K562 (cell line): ENCODE data around the gene TCEA3. TPM values are rescaled to one million over a fixed set of nuclear protein-coding genes. Genes with fewer than 3 reads are reported as not detected.

Source experiments
- ARID2 ChIP-seq: fragments of 450-650 bp; IDR thresholded peaks from 2 replicates; pipeline ENCODE4 v1.6.1; 2017; ENCODE audit warnings: antibody characterized with exemption, mild to moderate bottlenecking
- BCOR ChIP-seq: fragments of 450-650 bp; IDR thresholded peaks from 2 replicates; pipeline ENCODE4 v1.6.1; 2016
- CHD4 ChIP-seq: fragments of 200-600 bp; sonication (generic); IDR thresholded peaks from 3 replicates; pipeline ENCODE4 v1.6.1; 2012; ENCODE audit warnings: low read depth, mild to moderate bottlenecking, mixed read lengths, low read length, inconsistent platforms; ENCODE audit not compliant: insufficient read depth, insufficient replicate concordance, poor library complexity, severe bottlenecking
- DPF2 ChIP-seq: fragments of 450-650 bp; IDR thresholded peaks from 2 replicates; pipeline ENCODE4 v1.6.1; 2016
- FOXK2 ChIP-seq, 2 experiments: fragments of 450-650 bp; IDR thresholded peaks in 1 of 2; conservative IDR thresholded peaks in 1 of 2; 2 replicates each; pipeline ENCODE4 v1.6.1; 2016; ENCODE audit warnings: low read depth in 2 of 2, mild to moderate bottlenecking in 1 of 2
- ID3 ChIP-seq, 2 experiments: fragments of 250-450 bp in 1 of 2; fragments of 450-650 bp in 1 of 2; sonication (Bioruptor Pico) in 1 of 2; IDR thresholded peaks; 2 replicates each; pipeline versions ENCODE4 v1.6.1 to v1.8.0; 2016 to 2021; ENCODE audit warnings: mild to moderate bottlenecking in 2 of 2, moderate library complexity in 2 of 2, missing compliant biosample characterization in 1 of 2, missing genetic modification characterization in 1 of 2
- IFI16 ChIP-seq: fragments of 250-450 bp; sonication (Bioruptor Pico); IDR thresholded peaks from 2 replicates; pipeline ENCODE4 v2.1.2; 2022; ENCODE audit warnings: mild to moderate bottlenecking, inconsistent platforms
- ILK ChIP-seq: fragments of 450-650 bp; IDR thresholded peaks from 2 replicates; pipeline ENCODE4 v1.6.1; 2016; ENCODE audit warnings: missing genetic modification characterization, low read depth, mild to moderate bottlenecking, missing compliant biosample characterization, moderate library complexity, borderline replicate concordance
- KLF1 ChIP-seq: fragments of 450-650 bp; IDR thresholded peaks from 2 replicates; pipeline ENCODE4 v1.6.1; 2016; ENCODE audit warnings: missing genetic modification characterization, missing compliant biosample characterization
- MXI1 ChIP-seq: IDR thresholded peaks from 2 replicates; pipeline ENCODE4 v1.6.1; 2011; ENCODE audit warnings: low read depth, mild to moderate bottlenecking, improper control_type of control experiment, low read length
- NFE2L1 ChIP-seq: fragments of 450-650 bp; IDR thresholded peaks from 2 replicates; pipeline ENCODE4 v1.6.1; 2016; ENCODE audit warnings: missing genetic modification characterization, low read depth, mild to moderate bottlenecking, missing compliant biosample characterization, moderate library complexity, borderline replicate concordance
- PHF20 ChIP-seq: fragments of 450-650 bp; IDR thresholded peaks from 2 replicates; pipeline ENCODE4 v1.6.1; 2018; ENCODE audit not compliant: partially characterized antibody
- POLR2AphosphoS5 ChIP-seq: IDR thresholded peaks from 2 replicates; pipeline ENCODE4 v1.6.1; 2011; ENCODE audit warnings: mild to moderate bottlenecking, low read depth, low read length, moderate library complexity; ENCODE audit not compliant: control insufficient read depth, insufficient read depth
- RB1 ChIP-seq: fragments of 450-650 bp; IDR thresholded peaks from 2 replicates; pipeline ENCODE4 v1.6.1; 2017; ENCODE audit warnings: low read depth, mild to moderate bottlenecking
- RBM25 ChIP-seq: fragments of 200-400 bp; formaldehyde crosslinking; IDR thresholded peaks from 2 replicates; pipeline ENCODE4 v1.6.1; 2018; ENCODE audit warnings: low read length, low read depth, moderate library complexity; ENCODE audit not compliant: severe bottlenecking
- SETDB1 ChIP-seq: IDR thresholded peaks from one replicate; pipeline ENCODE4 v1.6.1; 2012; ENCODE audit warnings: low read length, control low read depth, inconsistent platforms
- SP2 ChIP-seq: IDR thresholded peaks from 2 replicates; pipeline ENCODE4 v1.6.1; 2011; ENCODE audit warnings: mild to moderate bottlenecking, low read depth, low read length, moderate library complexity; ENCODE audit not compliant: poor library complexity, severe bottlenecking; ENCODE audit errors: extremely low read depth
- SPI1 ChIP-seq: IDR thresholded peaks from 2 replicates; pipeline ENCODE4 v1.6.1; 2011; ENCODE audit warnings: low read depth, low read length, control low read depth, borderline replicate concordance
- TEAD1 ChIP-seq, 2 experiments: fragments of 450-650 bp in 1 of 2; sonication (generic) in 1 of 2; formaldehyde crosslinking; IDR thresholded peaks; 2 replicates each; pipeline versions ENCODE4 v1.4.0 to v1.8.0; 2020 to 2022; ENCODE audit warnings: mild to moderate bottlenecking in 2 of 2, missing genetic modification reagents in 1 of 2
- TEAD2 ChIP-seq: fragments of 450-650 bp; IDR thresholded peaks from 2 replicates; pipeline ENCODE4 v1.6.1; 2016; ENCODE audit warnings: missing genetic modification characterization, control low read depth, missing compliant biosample characterization
- TSC22D4 ChIP-seq: fragments of 450-650 bp; IDR thresholded peaks from 2 replicates; pipeline ENCODE4 v1.6.1; 2016; ENCODE audit warnings: missing genetic modification characterization, missing biosample characterization, control low read depth
- ZEB2 ChIP-seq: fragments of 450-650 bp; IDR thresholded peaks from 2 replicates; pipeline ENCODE4 v1.6.1; 2016
- ZNF699 ChIP-seq: fragments of 250-450 bp; sonication (Bioruptor Pico); IDR thresholded peaks from 2 replicates; pipeline ENCODE4 v1.8.0; 2021; ENCODE audit warnings: mild to moderate bottlenecking, moderate library complexity; ENCODE audit not compliant: insufficient replicate concordance
- polyA plus RNA-seq, 8 experiments: library from polyadenylated mRNA; depleted of rRNA in 4 of 8; stranded (reverse) in 5 of 8; unstranded in 3 of 8; fragments of >200 nt; fragmentation: Nextera tagmentation in 2 of 8; fragmentation: Illumina TruSeq in 1 of 8; extraction: Ambion mirVana in 2 of 8; extraction: Trizol in 1 of 8; gene quantifications; 2 replicates each; pipeline versions ENCODE4 v1.2.1 to v1.2.3, GENCODE V29; 2011 to 2014; ENCODE audit warnings: inconsistent platforms in 1 of 8, missing spikeins in 1 of 8
- total RNA-seq, 7 experiments: library from RNA; depleted of rRNA in 6 of 7; stranded (reverse); fragments of >200 nt in 6 of 7; fragmentation: Illumina TruSeq in 2 of 7; extraction: Trizol in 2 of 7; gene quantifications; 2 replicates each; pipeline versions ENCODE4 v1.2.1 to v1.2.3, GENCODE V29; 2011 to 2021; ENCODE audit warnings: low replicate concordance in 1 of 7
- TF ChIP-seq, protein P1 (sequence below), 2 experiments: fragments of 450-650 bp; IDR thresholded peaks; 2 replicates each; pipeline ENCODE4 v1.6.1; 2018; ENCODE audit warnings: mild to moderate bottlenecking in 2 of 2, low read depth in 1 of 2; ENCODE audit not compliant: partially characterized antibody in 2 of 2

The TCEA3 gene
- total and polyA plus RNA-seq, 9 of the 15 experiments (the other 6 are each of a cell fraction or from before 2014, with no cell fraction given), result 0.03 to 0.55 (median 0.36) TPM

- no peak for TF ChIP-seq TEAD2 (tag)
- peak; percentile 84 for TF ChIP-seq SP2
- peak; percentile 28; the same call in 1 of the 2 replicates for TF ChIP-seq KLF1 (tag)
- peak; percentile 72 for TF ChIP-seq ZEB2
- no peak for TF ChIP-seq ID3 (CRISPR knock-in tag; IDR thresholded peaks at IDR 0.05)
- peak; percentile 46; the same call in 1 of the 2 replicates for TF ChIP-seq ID3 (tag; IDR thresholded peaks at IDR 0.05)
- TF ChIP-seq IFI16 (CRISPR knock-in tag), result no peak
- TF ChIP-seq TEAD1 (CRISPR knock-in tag; IDR thresholded peaks at IDR 0.05), result peak in 1 of 2 experiments; percentile 41; a peak in 1 of 4 replicates
- TF ChIP-seq TSC22D4 (tag), result no peak
- no peak for TF ChIP-seq CHD4
- TF ChIP-seq ARID2, result no peak
- TF ChIP-seq RBM25, result peak; percentile 82
- TF ChIP-seq NFE2L1 (tag), result no peak
- peak; percentile 90 for TF ChIP-seq RB1
- TF ChIP-seq BCOR, result peak; percentile 55; the same call in 1 of the 2 replicates
- peak; percentile 62; the same call in 1 of the 2 replicates for TF ChIP-seq POLR2AphosphoS5
- TF ChIP-seq SETDB1, result peak; percentile 34
- TF ChIP-seq MXI1, result peak; percentile 30; the same call in 1 of the 2 replicates
- TF ChIP-seq DPF2, result 0 out of 2 replicates have a peak, but pooled peaks have one; percentile 12
- 0 out of 2 replicates have a peak, but pooled peaks have one; percentile 13 for TF ChIP-seq SPI1
- TF ChIP-seq, protein P1, sequence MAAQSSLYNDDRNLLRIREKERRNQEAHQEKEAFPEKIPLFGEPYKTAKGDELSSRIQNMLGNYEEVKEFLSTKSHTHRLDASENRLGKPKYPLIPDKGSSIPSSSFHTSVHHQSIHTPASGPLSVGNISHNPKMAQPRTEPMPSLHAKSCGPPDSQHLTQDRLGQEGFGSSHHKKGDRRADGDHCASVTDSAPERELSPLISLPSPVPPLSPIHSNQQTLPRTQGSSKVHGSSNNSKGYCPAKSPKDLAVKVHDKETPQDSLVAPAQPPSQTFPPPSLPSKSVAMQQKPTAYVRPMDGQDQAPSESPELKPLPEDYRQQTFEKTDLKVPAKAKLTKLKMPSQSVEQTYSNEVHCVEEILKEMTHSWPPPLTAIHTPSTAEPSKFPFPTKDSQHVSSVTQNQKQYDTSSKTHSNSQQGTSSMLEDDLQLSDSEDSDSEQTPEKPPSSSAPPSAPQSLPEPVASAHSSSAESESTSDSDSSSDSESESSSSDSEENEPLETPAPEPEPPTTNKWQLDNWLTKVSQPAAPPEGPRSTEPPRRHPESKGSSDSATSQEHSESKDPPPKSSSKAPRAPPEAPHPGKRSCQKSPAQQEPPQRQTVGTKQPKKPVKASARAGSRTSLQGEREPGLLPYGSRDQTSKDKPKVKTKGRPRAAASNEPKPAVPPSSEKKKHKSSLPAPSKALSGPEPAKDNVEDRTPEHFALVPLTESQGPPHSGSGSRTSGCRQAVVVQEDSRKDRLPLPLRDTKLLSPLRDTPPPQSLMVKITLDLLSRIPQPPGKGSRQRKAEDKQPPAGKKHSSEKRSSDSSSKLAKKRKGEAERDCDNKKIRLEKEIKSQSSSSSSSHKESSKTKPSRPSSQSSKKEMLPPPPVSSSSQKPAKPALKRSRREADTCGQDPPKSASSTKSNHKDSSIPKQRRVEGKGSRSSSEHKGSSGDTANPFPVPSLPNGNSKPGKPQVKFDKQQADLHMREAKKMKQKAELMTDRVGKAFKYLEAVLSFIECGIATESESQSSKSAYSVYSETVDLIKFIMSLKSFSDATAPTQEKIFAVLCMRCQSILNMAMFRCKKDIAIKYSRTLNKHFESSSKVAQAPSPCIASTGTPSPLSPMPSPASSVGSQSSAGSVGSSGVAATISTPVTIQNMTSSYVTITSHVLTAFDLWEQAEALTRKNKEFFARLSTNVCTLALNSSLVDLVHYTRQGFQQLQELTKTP (IDR thresholded peaks at IDR 0.05; ENCODE audit: low read depth in 1 of 2, partially characterized antibody in 2 of 2), result no peak
- no peak for TF ChIP-seq ZNF699 (CRISPR knock-in tag)
- peak; percentile 58 for TF ChIP-seq PHF20
- TF ChIP-seq ILK (tag), result no peak
- TF ChIP-seq FOXK2 (conservative IDR thresholded peaks at IDR 0.05 in 1 of 2, IDR thresholded peaks at IDR 0.05 in 1 of 2; ENCODE audit: low read depth in 2 of 2), result 0 out of 4 replicates have a peak, but pooled peaks of 1 of the 2 experiments have one; percentile 30
These were observed 56.6 kb downstream of the TCEA3 start (continued) for GRCh38 chr1:23367791-23368561.
